ENCODE results near the gene SUCLG2. TPM values are rescaled to one million over a fixed set of nuclear protein-coding genes. Genes with fewer than 3 reads are reported as not detected.

Gene SUCLG2
- total and polyA plus RNA-seq, 2 of the 4 experiments (the other 2 are of a cell fraction) = 26.8 to 34.6 TPM

DNA sequence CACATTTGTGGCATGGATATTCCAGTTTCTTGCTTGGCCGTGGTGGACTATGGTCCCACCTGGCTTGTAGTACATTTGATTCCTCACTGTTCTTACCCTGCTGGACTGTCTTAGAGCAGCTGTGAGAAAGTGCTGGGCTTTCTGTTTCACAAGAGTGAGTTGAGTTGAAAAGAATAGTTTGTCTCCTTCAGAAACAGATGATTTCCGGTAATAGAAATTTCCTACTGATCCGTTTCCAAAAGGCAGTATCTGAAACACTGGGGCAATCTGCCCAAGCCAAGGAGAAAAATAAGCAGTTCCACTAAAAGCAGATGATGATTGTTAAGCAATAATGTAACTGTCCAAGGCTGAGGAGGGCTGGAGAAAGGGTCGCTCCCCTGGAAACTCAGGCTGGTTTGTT, 96.0 kb downstream of the SUCLG2 start:
- no TSS peak for BruUV-seq (replicated peaks)
- DNase-seq (peak; percentile 37), ATAC-seq (ENCODE audit: low read depth) (peak; percentile 32; the same call in 1 of the 2 replicates)
- Histone ChIP-seq H4K8ac (ENCODE audit: low read depth in 2 of 2, low read length in 2 of 2) (no peak overlapping the region), H3K4ac (ENCODE audit: low read depth, low read length) (no peak overlapping the region), H3K4me1 (ENCODE audit: control insufficient read depth, insufficient read depth, low read length) (peaks cover 2% of the 10 kb centered on the region; the same call in 1 of the 2 replicates), H3K4me3 (ENCODE audit: insufficient read depth, low read depth, low read length) (no peak overlapping the region), H2AK5ac (ENCODE audit: low read depth, low read length) (no peak overlapping the region), H3K23ac (ENCODE audit: low read depth, low read length) (no peak overlapping the region), H3K56ac (ENCODE audit: extremely low read depth, insufficient read depth, low read length) (no peak overlapping the region), H3K27me3 (ENCODE audit: control insufficient read depth, insufficient read depth, low read length) (no peaks in the 10 kb centered on the region), H2BK120ac (ENCODE audit: low read depth, low read length) (no peak overlapping the region), H3K36me3 (ENCODE audit: control insufficient read depth, insufficient read depth, low read length) (peaks cover 3% of the 10 kb centered on the region; the same call in 1 of the 2 replicates), H3K9me3 (ENCODE audit: control insufficient read depth, insufficient read depth, low read length) (no peaks in the 10 kb centered on the region), H4K20me1 (ENCODE audit: insufficient read depth, low read length) (no peaks in the 10 kb centered on the region), H4K5ac (ENCODE audit: low read depth, low read length) (no peak overlapping the region), H2AK9ac (replicated peaks; ENCODE audit: low read depth, low read length, poor library complexity) (no peak overlapping the region), H3K4me2 (ENCODE audit: low read depth, low read length) (no peak overlapping the region), H3K9me1 (ENCODE audit: insufficient read depth, low read length) (peaks cover 2% of the 10 kb centered on the region; the same call in 1 of the 2 replicates), H3K9ac (ENCODE audit: low read depth, low read length) (no peak overlapping the region), H3K18ac (ENCODE audit: low read depth, low read length) (no peak overlapping the region), H2BK5ac (ENCODE audit: low read depth, low read length, poor library complexity, severe bottlenecking) (no peak overlapping the region), H3K14ac (replicated peaks; ENCODE audit: low read depth, low read length) (no peak overlapping the region), H2BK20ac (ENCODE audit: low read depth, low read length) (no peak overlapping the region), H3K27ac (ENCODE audit: insufficient read depth, low read length) (no peak overlapping the region), H4K91ac (ENCODE audit: insufficient read depth, low read depth, low read length) (no peak overlapping the region), H3K79me1 (ENCODE audit: low read depth in 1 of 2, low read length in 2 of 2) (peaks cover 17 to 18% of the 10 kb centered on the region in 2 experiments; a peak in 2 of 4 replicates), H2AFZ (replicated peaks; ENCODE audit: low read length, poor library complexity) (no peak overlapping the region), H2BK15ac (ENCODE audit: low read depth, low read length) (no peak overlapping the region)
- TF ChIP-seq MXI1 (IDR thresholded peaks at IDR 0.05; ENCODE audit: borderline replicate concordance, low read depth, low read length) (no peak), CHD1 (IDR thresholded peaks at IDR 0.05; ENCODE audit: low read depth, low read length) (no peak), MAFK (IDR thresholded peaks at IDR 0.05; ENCODE audit: low read depth, low read length) (no peak), NFE2L2 (IDR thresholded peaks at IDR 0.05; ENCODE audit: low read depth, low read length) (no peak), BHLHE40 (IDR thresholded peaks at IDR 0.05; ENCODE audit: low read depth, low read length) (no peak), RCOR1 (IDR thresholded peaks at IDR 0.05; ENCODE audit: insufficient replicate concordance, low read length) (no peak)
- TF ChIP-seq, protein P1, sequence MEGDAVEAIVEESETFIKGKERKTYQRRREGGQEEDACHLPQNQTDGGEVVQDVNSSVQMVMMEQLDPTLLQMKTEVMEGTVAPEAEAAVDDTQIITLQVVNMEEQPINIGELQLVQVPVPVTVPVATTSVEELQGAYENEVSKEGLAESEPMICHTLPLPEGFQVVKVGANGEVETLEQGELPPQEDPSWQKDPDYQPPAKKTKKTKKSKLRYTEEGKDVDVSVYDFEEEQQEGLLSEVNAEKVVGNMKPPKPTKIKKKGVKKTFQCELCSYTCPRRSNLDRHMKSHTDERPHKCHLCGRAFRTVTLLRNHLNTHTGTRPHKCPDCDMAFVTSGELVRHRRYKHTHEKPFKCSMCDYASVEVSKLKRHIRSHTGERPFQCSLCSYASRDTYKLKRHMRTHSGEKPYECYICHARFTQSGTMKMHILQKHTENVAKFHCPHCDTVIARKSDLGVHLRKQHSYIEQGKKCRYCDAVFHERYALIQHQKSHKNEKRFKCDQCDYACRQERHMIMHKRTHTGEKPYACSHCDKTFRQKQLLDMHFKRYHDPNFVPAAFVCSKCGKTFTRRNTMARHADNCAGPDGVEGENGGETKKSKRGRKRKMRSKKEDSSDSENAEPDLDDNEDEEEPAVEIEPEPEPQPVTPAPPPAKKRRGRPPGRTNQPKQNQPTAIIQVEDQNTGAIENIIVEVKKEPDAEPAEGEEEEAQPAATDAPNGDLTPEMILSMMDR (conservative IDR thresholded peaks at IDR 0.05; ENCODE audit: low read depth, low read length) = no peak
- TF ChIP-seq, protein P2, sequence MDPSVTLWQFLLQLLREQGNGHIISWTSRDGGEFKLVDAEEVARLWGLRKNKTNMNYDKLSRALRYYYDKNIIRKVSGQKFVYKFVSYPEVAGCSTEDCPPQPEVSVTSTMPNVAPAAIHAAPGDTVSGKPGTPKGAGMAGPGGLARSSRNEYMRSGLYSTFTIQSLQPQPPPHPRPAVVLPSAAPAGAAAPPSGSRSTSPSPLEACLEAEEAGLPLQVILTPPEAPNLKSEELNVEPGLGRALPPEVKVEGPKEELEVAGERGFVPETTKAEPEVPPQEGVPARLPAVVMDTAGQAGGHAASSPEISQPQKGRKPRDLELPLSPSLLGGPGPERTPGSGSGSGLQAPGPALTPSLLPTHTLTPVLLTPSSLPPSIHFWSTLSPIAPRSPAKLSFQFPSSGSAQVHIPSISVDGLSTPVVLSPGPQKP (IDR thresholded peaks at IDR 0.05; ENCODE audit: borderline replicate concordance, low read depth, low read length) = no peak
- TF ChIP-seq, protein P3, sequence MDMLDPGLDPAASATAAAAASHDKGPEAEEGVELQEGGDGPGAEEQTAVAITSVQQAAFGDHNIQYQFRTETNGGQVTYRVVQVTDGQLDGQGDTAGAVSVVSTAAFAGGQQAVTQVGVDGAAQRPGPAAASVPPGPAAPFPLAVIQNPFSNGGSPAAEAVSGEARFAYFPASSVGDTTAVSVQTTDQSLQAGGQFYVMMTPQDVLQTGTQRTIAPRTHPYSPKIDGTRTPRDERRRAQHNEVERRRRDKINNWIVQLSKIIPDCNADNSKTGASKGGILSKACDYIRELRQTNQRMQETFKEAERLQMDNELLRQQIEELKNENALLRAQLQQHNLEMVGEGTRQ (IDR thresholded peaks at IDR 0.05; ENCODE audit: low read depth, low read length) = no peak
- 60% methylated on average over 1 of the region's 4 CpGs; no CpG with 5 or more reads in 1 of the 2 experiments for WGBS, 2 experiments (ENCODE audit: extremely low coverage in 2 of 2, insufficient read length in 1 of 2)
- in situ Hi-C loops (cut with MboI; ENCODE audit: low sequenced_read_pairs) (no loop called here), dilution Hi-C loops (cut with HindIII; ENCODE audit: low sequenced_read_pairs, unreplicated experiment) (no loop called here), intact Hi-C loops (cut with micrococcal nuclease) (no loop called here)
- CTCF ChIA-PET = no interaction called here
- POLR2A ChIA-PET (ENCODE audit: unreplicated experiment) = no interaction called here

Data from IMR-90 (cell line).